Measurements from ENCODE around the gene LRRC8D. TPM values are rescaled to one million over a fixed set of nuclear protein-coding genes. Genes with fewer than 3 reads are reported as not detected.

LRRC8D gene
- total and polyA plus RNA-seq, 2 of the 4 experiments (the other 2 are of a cell fraction), result 34.1 to 35.3 TPM

- H3K18ac ChIP-seq (ENCODE audit: low read depth, low read length), result no peak overlapping the region
- no peaks in the 10 kb centered on the region for H3K9me3 ChIP-seq (ENCODE audit: control insufficient read depth, insufficient read depth, low read length)
- no peak overlapping the region for H3K4me2 ChIP-seq (ENCODE audit: low read depth, low read length)
- no peak overlapping the region for H3K27ac ChIP-seq (ENCODE audit: insufficient read depth, low read length)
- H3K4ac ChIP-seq (ENCODE audit: low read depth, low read length), result no peak overlapping the region
- no peak overlapping the region for H3K56ac ChIP-seq (ENCODE audit: extremely low read depth, insufficient read depth, low read length)
- peaks cover 13 to 20% of the 10 kb centered on the region in 2 experiments; a peak in 3 of 4 replicates for H3K79me1 ChIP-seq (ENCODE audit: low read depth in 1 of 2, low read length in 2 of 2)
- dilution Hi-C loops (cut with HindIII; ENCODE audit: low sequenced_read_pairs, unreplicated experiment) (no loop called here), in situ Hi-C loops (cut with MboI; ENCODE audit: low sequenced_read_pairs) (no loop called here), intact Hi-C loops (cut with micrococcal nuclease) (no loop called here)
- no peak overlapping the region for H2AFZ ChIP-seq (replicated peaks; ENCODE audit: low read length, poor library complexity)
- no CpG with 5 or more reads among the region's 2 CpGs for WGBS, 2 experiments (ENCODE audit: extremely low coverage in 2 of 2, insufficient read length in 1 of 2)
- no peak overlapping the region for H2BK20ac ChIP-seq (ENCODE audit: low read depth, low read length)
- no peak overlapping the region for H3K23ac ChIP-seq (ENCODE audit: low read depth, low read length)
- H3K4me1 ChIP-seq (ENCODE audit: control insufficient read depth, insufficient read depth, low read length), result no peaks in the 10 kb centered on the region
- H4K8ac ChIP-seq (ENCODE audit: low read depth in 2 of 2, low read length in 2 of 2), result no peak overlapping the region
- H3K27me3 ChIP-seq (ENCODE audit: control insufficient read depth, insufficient read depth, low read length), result no peaks in the 10 kb centered on the region
- H3K9ac ChIP-seq (ENCODE audit: low read depth, low read length), result no peak overlapping the region
- ChIA-PET CTCF (no interaction called here), POLR2A (ENCODE audit: unreplicated experiment) (no interaction called here)
- 0 out of 2 replicates have a peak overlapping the region, but pooled peaks have one; percentile 13 for H2AK5ac ChIP-seq (ENCODE audit: low read depth, low read length)
- no peak overlapping the region for H4K5ac ChIP-seq (ENCODE audit: low read depth, low read length)
- H3K36me3 ChIP-seq (ENCODE audit: control insufficient read depth, insufficient read depth, low read length), result peaks cover 6% of the 10 kb centered on the region
- no peak overlapping the region for H2BK15ac ChIP-seq (ENCODE audit: low read depth, low read length)
- H4K91ac ChIP-seq (ENCODE audit: insufficient read depth, low read depth, low read length), result no peak overlapping the region
- no peak overlapping the region for H2AK9ac ChIP-seq (replicated peaks; ENCODE audit: low read depth, low read length, poor library complexity)
- H3K9me1 ChIP-seq (ENCODE audit: insufficient read depth, low read length), result no peaks in the 10 kb centered on the region
- no peak overlapping the region for H3K4me3 ChIP-seq (ENCODE audit: insufficient read depth, low read depth, low read length)
- no peak for DNase-seq
- no peaks in the 10 kb centered on the region for H4K20me1 ChIP-seq (ENCODE audit: insufficient read depth, low read length)
- TF ChIP-seq ELK1 (IDR thresholded peaks at IDR 0.05; ENCODE audit: borderline replicate concordance, low read depth, low read length), result no peak
- no peak for TF ChIP-seq MAFK (IDR thresholded peaks at IDR 0.05; ENCODE audit: low read depth, low read length)
- TF ChIP-seq MAZ (IDR thresholded peaks at IDR 0.05; ENCODE audit: borderline replicate concordance, low read depth, low read length), result no peak
- no peak for TF ChIP-seq USF2 (IDR thresholded peaks at IDR 0.05; ENCODE audit: low read depth, low read length)
- TF ChIP-seq RAD21 (IDR thresholded peaks at IDR 0.05; ENCODE audit: low read length), result no peak
- TF ChIP-seq NFE2L2 (IDR thresholded peaks at IDR 0.05; ENCODE audit: low read depth, low read length), result no peak
- TF ChIP-seq MXI1 (IDR thresholded peaks at IDR 0.05; ENCODE audit: borderline replicate concordance, low read depth, low read length), result no peak
- no peak for TF ChIP-seq CTCF (conservative IDR thresholded peaks at IDR 0.05; ENCODE audit: low read depth, low read length)
- TF ChIP-seq FOS (IDR thresholded peaks at IDR 0.05; ENCODE audit: low read depth, low read length), result no peak
- no peak for TF ChIP-seq RFX5 (IDR thresholded peaks at IDR 0.05; ENCODE audit: low read depth, low read length)
- no peak for TF ChIP-seq CEBPB (IDR thresholded peaks at IDR 0.05; ENCODE audit: low read depth, low read length)
- TF ChIP-seq RCOR1 (IDR thresholded peaks at IDR 0.05; ENCODE audit: insufficient replicate concordance, low read length), result no peak
- no peak for TF ChIP-seq POLR2A (IDR thresholded peaks at IDR 0.05; ENCODE audit: low read depth, low read length)
- no peak for TF ChIP-seq SMC3 (IDR thresholded peaks at IDR 0.05; ENCODE audit: low read depth, low read length)
- TF ChIP-seq CHD1 (IDR thresholded peaks at IDR 0.05; ENCODE audit: low read depth, low read length), result no peak
- TF ChIP-seq BHLHE40 (IDR thresholded peaks at IDR 0.05; ENCODE audit: low read depth, low read length), result no peak
- H3K14ac ChIP-seq (replicated peaks; ENCODE audit: low read depth, low read length), result no peak overlapping the region
- H2BK5ac ChIP-seq (ENCODE audit: low read depth, low read length, poor library complexity, severe bottlenecking), result no peak overlapping the region
- no TSS peak for BruUV-seq (replicated peaks)
- ATAC-seq (ENCODE audit: low read depth), result no peak
- H2BK120ac ChIP-seq (ENCODE audit: low read depth, low read length), result no peak overlapping the region
Measured at GRCh38 chr1:89928506-89928905, 107.7 kb downstream of the LRRC8D start.
